HEK293 (cell line): ENCODE measurements around the gene LRRC59.

Experiments
- SCRT2 ChIP-seq: fragments of 450-650 bp; formaldehyde crosslinking; IDR thresholded peaks from 2 replicates; pipeline ENCODE4 v1.5.1; 2016; ENCODE audit warnings: missing biosample characterization, missing genetic modification characterization
- SP7 ChIP-seq: fragments of 450-650 bp; formaldehyde crosslinking; IDR thresholded peaks from 2 replicates; pipeline ENCODE4 v1.5.1; 2016; ENCODE audit warnings: missing biosample characterization, missing genetic modification characterization
- ZBTB48 ChIP-seq: fragments of 450-650 bp; formaldehyde crosslinking; IDR thresholded peaks from 2 replicates; pipeline ENCODE4 v1.5.1; 2016; ENCODE audit warnings: missing biosample characterization, missing genetic modification characterization
- ZNF473 ChIP-seq: fragments of 450-650 bp; formaldehyde crosslinking; IDR thresholded peaks from 2 replicates; pipeline ENCODE4 v1.5.1; 2017; ENCODE audit warnings: missing biosample characterization, missing genetic modification characterization
- TF ChIP-seq, protein P1 (sequence below): fragments of 450-650 bp; formaldehyde crosslinking; IDR thresholded peaks from 2 replicates; pipeline ENCODE4 v1.5.1; 2016; ENCODE audit warnings: missing biosample characterization, missing genetic modification characterization
- TF ChIP-seq, protein P2 (sequence below): fragments of 450-650 bp; formaldehyde crosslinking; IDR thresholded peaks from 2 replicates; pipeline ENCODE4 v1.5.1; 2016; ENCODE audit warnings: missing biosample characterization, missing genetic modification characterization
- TF ChIP-seq, protein P3 (sequence below): fragments of 450-650 bp; formaldehyde crosslinking; IDR thresholded peaks from 2 replicates; pipeline ENCODE4 v1.5.1; 2016; ENCODE audit warnings: missing biosample characterization, missing genetic modification characterization

DNA sequence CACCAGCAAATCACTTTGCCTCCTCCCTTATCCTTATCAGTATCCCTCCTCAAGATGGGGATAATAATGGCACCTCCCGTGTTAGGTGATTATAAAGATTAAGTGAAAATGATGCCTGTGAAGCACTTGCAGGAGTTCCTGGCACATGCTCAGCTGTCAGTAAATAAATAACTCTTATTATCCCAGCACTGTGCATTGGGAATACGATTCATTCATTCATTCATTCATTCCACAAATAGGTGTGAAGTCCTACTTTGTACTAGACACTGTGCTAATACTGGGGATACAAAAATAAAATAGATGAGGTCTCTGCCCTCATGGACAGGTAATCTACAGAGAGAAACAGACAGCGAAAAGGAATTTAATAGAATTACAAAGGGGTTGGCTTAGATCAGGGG, 49.4 kb downstream of the LRRC59 start:
- TF ChIP-seq, protein P1, sequence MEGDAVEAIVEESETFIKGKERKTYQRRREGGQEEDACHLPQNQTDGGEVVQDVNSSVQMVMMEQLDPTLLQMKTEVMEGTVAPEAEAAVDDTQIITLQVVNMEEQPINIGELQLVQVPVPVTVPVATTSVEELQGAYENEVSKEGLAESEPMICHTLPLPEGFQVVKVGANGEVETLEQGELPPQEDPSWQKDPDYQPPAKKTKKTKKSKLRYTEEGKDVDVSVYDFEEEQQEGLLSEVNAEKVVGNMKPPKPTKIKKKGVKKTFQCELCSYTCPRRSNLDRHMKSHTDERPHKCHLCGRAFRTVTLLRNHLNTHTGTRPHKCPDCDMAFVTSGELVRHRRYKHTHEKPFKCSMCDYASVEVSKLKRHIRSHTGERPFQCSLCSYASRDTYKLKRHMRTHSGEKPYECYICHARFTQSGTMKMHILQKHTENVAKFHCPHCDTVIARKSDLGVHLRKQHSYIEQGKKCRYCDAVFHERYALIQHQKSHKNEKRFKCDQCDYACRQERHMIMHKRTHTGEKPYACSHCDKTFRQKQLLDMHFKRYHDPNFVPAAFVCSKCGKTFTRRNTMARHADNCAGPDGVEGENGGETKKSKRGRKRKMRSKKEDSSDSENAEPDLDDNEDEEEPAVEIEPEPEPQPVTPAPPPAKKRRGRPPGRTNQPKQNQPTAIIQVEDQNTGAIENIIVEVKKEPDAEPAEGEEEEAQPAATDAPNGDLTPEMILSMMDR (tag by site-specific recombination): no peak
- TF ChIP-seq ZNF473 (tag by site-specific recombination): no peak
- TF ChIP-seq SCRT2: no peak
- no peak for TF ChIP-seq ZBTB48 (tag by site-specific recombination)
- TF ChIP-seq, protein P2, sequence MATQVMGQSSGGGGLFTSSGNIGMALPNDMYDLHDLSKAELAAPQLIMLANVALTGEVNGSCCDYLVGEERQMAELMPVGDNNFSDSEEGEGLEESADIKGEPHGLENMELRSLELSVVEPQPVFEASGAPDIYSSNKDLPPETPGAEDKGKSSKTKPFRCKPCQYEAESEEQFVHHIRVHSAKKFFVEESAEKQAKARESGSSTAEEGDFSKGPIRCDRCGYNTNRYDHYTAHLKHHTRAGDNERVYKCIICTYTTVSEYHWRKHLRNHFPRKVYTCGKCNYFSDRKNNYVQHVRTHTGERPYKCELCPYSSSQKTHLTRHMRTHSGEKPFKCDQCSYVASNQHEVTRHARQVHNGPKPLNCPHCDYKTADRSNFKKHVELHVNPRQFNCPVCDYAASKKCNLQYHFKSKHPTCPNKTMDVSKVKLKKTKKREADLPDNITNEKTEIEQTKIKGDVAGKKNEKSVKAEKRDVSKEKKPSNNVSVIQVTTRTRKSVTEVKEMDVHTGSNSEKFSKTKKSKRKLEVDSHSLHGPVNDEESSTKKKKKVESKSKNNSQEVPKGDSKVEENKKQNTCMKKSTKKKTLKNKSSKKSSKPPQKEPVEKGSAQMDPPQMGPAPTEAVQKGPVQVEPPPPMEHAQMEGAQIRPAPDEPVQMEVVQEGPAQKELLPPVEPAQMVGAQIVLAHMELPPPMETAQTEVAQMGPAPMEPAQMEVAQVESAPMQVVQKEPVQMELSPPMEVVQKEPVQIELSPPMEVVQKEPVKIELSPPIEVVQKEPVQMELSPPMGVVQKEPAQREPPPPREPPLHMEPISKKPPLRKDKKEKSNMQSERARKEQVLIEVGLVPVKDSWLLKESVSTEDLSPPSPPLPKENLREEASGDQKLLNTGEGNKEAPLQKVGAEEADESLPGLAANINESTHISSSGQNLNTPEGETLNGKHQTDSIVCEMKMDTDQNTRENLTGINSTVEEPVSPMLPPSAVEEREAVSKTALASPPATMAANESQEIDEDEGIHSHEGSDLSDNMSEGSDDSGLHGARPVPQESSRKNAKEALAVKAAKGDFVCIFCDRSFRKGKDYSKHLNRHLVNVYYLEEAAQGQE (tag by site-specific recombination): no peak
- no peak for TF ChIP-seq SP7
- TF ChIP-seq, protein P3, sequence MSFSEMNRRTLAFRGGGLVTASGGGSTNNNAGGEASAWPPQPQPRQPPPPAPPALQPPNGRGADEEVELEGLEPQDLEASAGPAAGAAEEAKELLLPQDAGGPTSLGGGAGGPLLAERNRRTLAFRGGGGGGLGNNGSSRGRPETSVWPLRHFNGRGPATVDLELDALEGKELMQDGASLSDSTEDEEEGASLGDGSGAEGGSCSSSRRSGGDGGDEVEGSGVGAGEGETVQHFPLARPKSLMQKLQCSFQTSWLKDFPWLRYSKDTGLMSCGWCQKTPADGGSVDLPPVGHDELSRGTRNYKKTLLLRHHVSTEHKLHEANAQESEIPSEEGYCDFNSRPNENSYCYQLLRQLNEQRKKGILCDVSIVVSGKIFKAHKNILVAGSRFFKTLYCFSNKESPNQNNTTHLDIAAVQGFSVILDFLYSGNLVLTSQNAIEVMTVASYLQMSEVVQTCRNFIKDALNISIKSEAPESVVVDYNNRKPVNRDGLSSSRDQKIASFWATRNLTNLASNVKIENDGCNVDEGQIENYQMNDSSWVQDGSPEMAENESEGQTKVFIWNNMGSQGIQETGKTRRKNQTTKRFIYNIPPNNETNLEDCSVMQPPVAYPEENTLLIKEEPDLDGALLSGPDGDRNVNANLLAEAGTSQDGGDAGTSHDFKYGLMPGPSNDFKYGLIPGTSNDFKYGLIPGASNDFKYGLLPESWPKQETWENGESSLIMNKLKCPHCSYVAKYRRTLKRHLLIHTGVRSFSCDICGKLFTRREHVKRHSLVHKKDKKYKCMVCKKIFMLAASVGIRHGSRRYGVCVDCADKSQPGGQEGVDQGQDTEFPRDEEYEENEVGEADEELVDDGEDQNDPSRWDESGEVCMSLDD: no peak
